CD14-positive monocyte (primary cell): Measurements from ENCODE around the gene DNAL1. TPM values are rescaled to one million over a fixed set of nuclear protein-coding genes. Genes with fewer than 3 reads are reported as not detected.

Experiments
- DNase-seq, 3 donors: peaks; one replicate each; pipeline ENCODE4 v3.0.0-alpha.2; 2011 to 2022
- H2AFZ ChIP-seq: 2 replicates; pipeline ENCODE4 v1.6.0; 2012; ENCODE audit warnings: mild to moderate bottlenecking, low read depth, low read length, inconsistent platforms; ENCODE audit not compliant: insufficient read depth, poor library complexity, severe bottlenecking
- H3K27ac ChIP-seq, 2 donors: 1 replicate in 1 of 2; 2 replicates in 1 of 2; pipeline ENCODE4 v1.5.1; 2012 to 2013; ENCODE audit warnings: low read length in 2 of 2, control low read depth in 1 of 2, inconsistent platforms in 1 of 2, low read depth in 1 of 2, mild to moderate bottlenecking in 1 of 2
- H3K27me3 ChIP-seq, 2 donors: one replicate each; pipeline versions ENCODE4 v1.6.0 to v1.6.1; 2011 to 2013; ENCODE audit warnings: low read length in 2 of 2; ENCODE audit not compliant: control insufficient read depth in 2 of 2, insufficient read depth in 2 of 2
- H3K36me3 ChIP-seq, 2 donors: replicated peaks in 1 of 2; 1 replicate in 1 of 2; 2 replicates in 1 of 2; pipeline versions ENCODE4 v1.5.1 to v1.6.1; 2012 to 2013; ENCODE audit warnings: low read length in 2 of 2, control low read depth in 1 of 2, inconsistent platforms in 1 of 2, mild to moderate bottlenecking in 1 of 2; ENCODE audit not compliant: insufficient read depth in 2 of 2, control insufficient read depth in 1 of 2
- H3K4me1 ChIP-seq, 2 donors: 1 replicate in 1 of 2; 2 replicates in 1 of 2; pipeline versions ENCODE4 v1.5.1 to v1.6.1; 2012 to 2013; ENCODE audit warnings: low read length in 2 of 2, control low read depth in 1 of 2, inconsistent platforms in 1 of 2, mild to moderate bottlenecking in 1 of 2, moderate library complexity in 1 of 2; ENCODE audit not compliant: insufficient read depth in 2 of 2, control insufficient read depth in 1 of 2
- H3K4me2 ChIP-seq: replicated peaks from 2 replicates; pipeline ENCODE3; 2012; ENCODE audit warnings: low read length, moderate library complexity, mild to moderate bottlenecking; ENCODE audit not compliant: poor library complexity, severe bottlenecking; ENCODE audit errors: extremely low read depth
- H3K4me3 ChIP-seq, 3 experiments: fragments of 200-600 bp in 1 of 3; sonication (generic) in 1 of 3; replicated peaks in 1 of 3; 1 replicate in 2 of 3; 2 replicates in 1 of 3; pipeline ENCODE4 v1.5.1; 2011 to 2013; ENCODE audit warnings: low read length in 3 of 3, mild to moderate bottlenecking in 3 of 3, control low read depth in 2 of 3, low read depth in 2 of 3, inconsistent platforms in 1 of 3, moderate library complexity in 1 of 3
- H3K79me2 ChIP-seq: 2 replicates; pipeline ENCODE4 v1.6.0; 2012; ENCODE audit warnings: mild to moderate bottlenecking, control low read depth, inconsistent platforms, low read length, moderate library complexity; ENCODE audit not compliant: insufficient read depth
- H3K9ac ChIP-seq: 2 replicates; pipeline ENCODE4 v1.6.0; 2017; ENCODE audit warnings: low read length, mild to moderate bottlenecking; ENCODE audit not compliant: insufficient read depth, poor library complexity, severe bottlenecking
- H3K9me3 ChIP-seq, 2 donors: replicated peaks in 1 of 2; 1 replicate in 1 of 2; 2 replicates in 1 of 2; pipeline versions ENCODE4 v1.5.1 to v1.6.1; 2012 to 2013; ENCODE audit warnings: low read length in 2 of 2, control low read depth in 1 of 2; ENCODE audit not compliant: control insufficient read depth in 1 of 2, insufficient read depth in 1 of 2
- H4K20me1 ChIP-seq: 2 replicates; pipeline ENCODE4 v1.6.0; 2012; ENCODE audit warnings: mild to moderate bottlenecking, low read length, control low read depth, moderate library complexity; ENCODE audit not compliant: insufficient read depth
- H3K27ac Mint-ChIP-seq, 7 donors: one replicate each; pipeline ENCODE4 v1.8.0; 2020; ENCODE audit warnings: mild to moderate bottlenecking in 7 of 7, mixed read lengths in 7 of 7, moderate library complexity in 6 of 7, inconsistent platforms in 2 of 7
- H3K27me3 Mint-ChIP-seq, 3 donors: one replicate each; pipeline ENCODE4 v1.8.0; 2021 to 2022; ENCODE audit warnings: low read depth in 3 of 3, mild to moderate bottlenecking in 3 of 3, mixed read lengths in 3 of 3, moderate library complexity in 3 of 3, inconsistent platforms in 1 of 3
- H3K36me3 Mint-ChIP-seq, 2 donors: one replicate each; pipeline ENCODE4 v1.8.0; 2020; ENCODE audit warnings: mixed read lengths in 2 of 2, inconsistent platforms in 1 of 2, mild to moderate bottlenecking in 1 of 2
- H3K4me1 Mint-ChIP-seq: one replicate; pipeline ENCODE4 v1.8.0; 2020; ENCODE audit warnings: mild to moderate bottlenecking, mixed read lengths
- H3K4me3 Mint-ChIP-seq, 2 donors: one replicate each; pipeline ENCODE4 v1.8.0; 2020; ENCODE audit warnings: mild to moderate bottlenecking in 2 of 2, mixed read lengths in 2 of 2, moderate library complexity in 1 of 2
- H3K9me3 Mint-ChIP-seq, 7 donors: one replicate each; pipeline ENCODE4 v1.8.0; 2020 to 2022; ENCODE audit warnings: mixed read lengths in 7 of 7, mild to moderate bottlenecking in 6 of 7, moderate library complexity in 6 of 7, inconsistent platforms in 2 of 7
- WGBS: methylation state at CpG from one replicate; pipeline ENCODE4 v1.1.5; 2013; ENCODE audit warnings: missing lambda C conversion rate; ENCODE audit not compliant: insufficient coverage; 5-methylcytosine and 5-hydroxymethylcytosine counted together
- intact Hi-C, 2 donors: fragments of 100-400 bp; cut with micrococcal nuclease; formaldehyde crosslinking; loops; one replicate each; pipeline versions ENCODE4 v1.15.0 to v1.15.1; 2023
- polyA plus RNA-seq, 3 donors: library from polyadenylated mRNA; depleted of rRNA in 1 of 3; unstranded in 2 of 3; stranded (reverse) in 1 of 3; fragments of 300-500 nt in 2 of 3; fragments of >200 nt in 1 of 3; fragmentation: Illumina TruSeq in 2 of 3; gene quantifications; 1 replicate in 2 of 3; 2 replicates in 1 of 3; pipeline ENCODE4 v1.2.3, GENCODE V29; 2012 to 2021
- TF ChIP-seq, protein P1 (sequence below): fragments of 200-600 bp; IDR thresholded peaks from one replicate; pipeline ENCODE4 v1.8.0; 2022; ENCODE audit warnings: antibody characterized with exemption, mild to moderate bottlenecking

The DNAL1 gene
- polyA plus RNA-seq, 3 donors, result 0.68 to 3.4 (median 2.0) TPM

DNA sequence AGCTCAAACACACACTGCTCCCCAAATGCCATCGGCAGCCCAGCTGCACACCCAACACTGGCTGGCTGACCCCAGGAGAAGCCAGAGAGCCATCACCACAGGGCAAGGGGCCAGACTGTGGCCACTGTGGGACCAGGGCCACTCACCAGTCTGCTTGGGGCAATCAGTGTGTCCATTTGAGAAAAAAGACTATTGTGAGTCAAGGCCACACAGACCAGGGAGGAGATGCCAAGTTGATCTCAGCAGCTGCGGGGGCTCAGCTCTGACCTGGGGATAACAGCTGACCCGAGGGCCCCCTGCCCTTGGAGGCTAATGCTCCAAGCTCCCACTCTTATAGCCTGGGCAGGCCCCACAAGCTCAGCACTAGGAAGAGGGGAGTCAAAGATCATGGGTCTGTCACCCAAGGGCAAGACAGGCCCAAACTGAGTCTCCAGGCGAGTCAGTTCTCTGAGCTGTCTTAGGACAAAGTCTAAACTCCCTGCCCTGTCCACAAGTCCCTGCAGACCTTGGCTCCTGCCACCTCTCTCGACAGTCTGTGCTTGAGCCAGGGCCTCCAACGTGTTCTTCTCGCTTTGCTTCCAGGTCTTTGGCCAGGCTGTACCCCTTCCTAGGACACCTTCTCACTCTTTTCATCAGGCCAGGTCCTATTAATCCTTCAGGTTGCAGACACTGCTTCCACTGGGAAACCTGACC lies 99.5 kb downstream of the DNAL1 start:
- peak overlapping the region in 1 of 3 experiments; percentile 71 for H3K4me3 ChIP-seq
- peak overlapping the region; percentile 58 to 82 for H3K4me3 Mint-ChIP-seq
- H3K27me3 ChIP-seq, result no peaks in the 10 kb centered on the region
- no peaks in the 10 kb centered on the region for H3K9me3 ChIP-seq
- no peaks in the 10 kb centered on the region for H3K27me3 Mint-ChIP-seq
- H3K27ac ChIP-seq, result peak overlapping the region; percentile 78 to 93
- H2AFZ ChIP-seq, result no peak overlapping the region
- no peaks in the 10 kb centered on the region for H3K9me3 Mint-ChIP-seq
- peaks cover 98% of the 10 kb centered on the region for H3K79me2 ChIP-seq
- peak in 1 of 3 donors; percentile 15 for DNase-seq
- H3K4me1 Mint-ChIP-seq, result peaks cover 96% of the 10 kb centered on the region
- intact Hi-C loops, result loop anchor here (5.0 kb wide), 2 partner anchors 43 to 83 kb away; no protein-coding TSS in a partner anchor
- peaks cover 6 to 15% of the 10 kb centered on the region in 2 donors for H3K36me3 ChIP-seq
- H3K4me1 ChIP-seq, result peaks cover 83 to 98% of the 10 kb centered on the region in 2 donors
- WGBS, result 51% methylated on average over 7 of the region's 7 CpGs
- H4K20me1 ChIP-seq, result peaks cover 100% of the 10 kb centered on the region
- H3K4me2 ChIP-seq, result peak overlapping the region; percentile 80
- H3K36me3 Mint-ChIP-seq, result peaks cover 8 to 16% of the 10 kb centered on the region in 2 donors
- H3K27ac Mint-ChIP-seq, result peak overlapping the region; percentile 86 to 94 (median 92)
- TF ChIP-seq, protein P1, sequence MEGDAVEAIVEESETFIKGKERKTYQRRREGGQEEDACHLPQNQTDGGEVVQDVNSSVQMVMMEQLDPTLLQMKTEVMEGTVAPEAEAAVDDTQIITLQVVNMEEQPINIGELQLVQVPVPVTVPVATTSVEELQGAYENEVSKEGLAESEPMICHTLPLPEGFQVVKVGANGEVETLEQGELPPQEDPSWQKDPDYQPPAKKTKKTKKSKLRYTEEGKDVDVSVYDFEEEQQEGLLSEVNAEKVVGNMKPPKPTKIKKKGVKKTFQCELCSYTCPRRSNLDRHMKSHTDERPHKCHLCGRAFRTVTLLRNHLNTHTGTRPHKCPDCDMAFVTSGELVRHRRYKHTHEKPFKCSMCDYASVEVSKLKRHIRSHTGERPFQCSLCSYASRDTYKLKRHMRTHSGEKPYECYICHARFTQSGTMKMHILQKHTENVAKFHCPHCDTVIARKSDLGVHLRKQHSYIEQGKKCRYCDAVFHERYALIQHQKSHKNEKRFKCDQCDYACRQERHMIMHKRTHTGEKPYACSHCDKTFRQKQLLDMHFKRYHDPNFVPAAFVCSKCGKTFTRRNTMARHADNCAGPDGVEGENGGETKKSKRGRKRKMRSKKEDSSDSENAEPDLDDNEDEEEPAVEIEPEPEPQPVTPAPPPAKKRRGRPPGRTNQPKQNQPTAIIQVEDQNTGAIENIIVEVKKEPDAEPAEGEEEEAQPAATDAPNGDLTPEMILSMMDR, result no peak
- H3K9ac ChIP-seq, result peak overlapping the region; percentile 66

DNA sequence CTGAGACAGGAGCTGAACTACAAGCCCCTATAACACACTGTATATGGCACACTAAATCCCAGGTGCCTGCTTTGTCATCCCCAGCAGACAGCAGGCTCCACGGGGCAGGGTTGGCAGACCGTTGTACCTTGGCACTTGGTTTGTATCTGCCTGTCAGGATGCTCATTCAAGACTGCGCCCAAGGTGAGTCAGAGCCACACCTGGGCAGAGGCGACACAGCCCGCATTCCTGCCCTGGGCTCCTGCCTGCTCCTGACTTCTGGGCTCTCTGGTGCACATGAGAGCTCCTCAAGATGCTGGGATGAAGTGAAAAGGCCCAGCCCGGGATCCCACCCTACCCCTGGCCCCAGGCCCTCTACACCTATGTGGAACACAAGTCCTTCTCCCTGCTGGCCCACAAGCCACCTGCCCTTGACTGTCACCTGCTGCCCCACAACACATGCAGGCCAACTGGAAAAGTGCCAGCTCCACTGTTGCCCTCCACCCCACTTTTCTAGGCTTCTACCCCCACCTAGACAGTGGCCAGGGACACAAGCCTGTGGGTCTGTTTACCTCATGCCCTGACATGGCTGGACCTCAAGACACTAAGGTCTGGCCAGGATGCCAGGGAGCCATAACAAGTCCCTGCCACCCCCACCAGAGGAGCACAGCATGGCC lies 100.2 kb downstream of the DNAL1 start:
- peaks cover 98% of the 10 kb centered on the region for H3K79me2 ChIP-seq
- H3K4me2 ChIP-seq, result peak overlapping the region; percentile 80
- Mint-ChIP-seq H3K27me3 (no peaks in the 10 kb centered on the region), H3K4me3 (peak overlapping the region in 1 of 2 donors; percentile 82), H3K27ac (peak overlapping the region; percentile 86 to 94 (median 92)), H3K36me3 (peaks cover 3 to 9% of the 10 kb centered on the region in 2 donors), H3K9me3 (no peaks in the 10 kb centered on the region), H3K4me1 (peaks cover 99% of the 10 kb centered on the region)
- H3K27me3 ChIP-seq, result no peaks in the 10 kb centered on the region
- H3K9me3 ChIP-seq, result no peaks in the 10 kb centered on the region
- peak overlapping the region in 1 of 3 experiments; percentile 71 for H3K4me3 ChIP-seq
- TF ChIP-seq, protein P1, result no peak
- intact Hi-C loops, result loop anchor here (5.0 kb wide), 2 partner anchors 42 to 82 kb away; no protein-coding TSS in a partner anchor
- 75% methylated on average over 6 of the region's 6 CpGs for WGBS
- peaks cover 83 to 96% of the 10 kb centered on the region in 2 donors for H3K4me1 ChIP-seq
- H2AFZ ChIP-seq, result no peak overlapping the region
- DNase-seq, result peak in 1 of 3 donors; percentile 6
- peaks cover 100% of the 10 kb centered on the region for H4K20me1 ChIP-seq
- peak overlapping the region; percentile 78 to 93 for H3K27ac ChIP-seq
- peak overlapping the region; percentile 66 for H3K9ac ChIP-seq
- H3K36me3 ChIP-seq, result peaks cover 0 to 8% of the 10 kb centered on the region in 2 donors
